ENCODE results near the gene CDCA5.
A peak's percentile ranks its signal among the peaks of the same experiment; 100 is the strongest.

The CDCA5 gene

DNA sequence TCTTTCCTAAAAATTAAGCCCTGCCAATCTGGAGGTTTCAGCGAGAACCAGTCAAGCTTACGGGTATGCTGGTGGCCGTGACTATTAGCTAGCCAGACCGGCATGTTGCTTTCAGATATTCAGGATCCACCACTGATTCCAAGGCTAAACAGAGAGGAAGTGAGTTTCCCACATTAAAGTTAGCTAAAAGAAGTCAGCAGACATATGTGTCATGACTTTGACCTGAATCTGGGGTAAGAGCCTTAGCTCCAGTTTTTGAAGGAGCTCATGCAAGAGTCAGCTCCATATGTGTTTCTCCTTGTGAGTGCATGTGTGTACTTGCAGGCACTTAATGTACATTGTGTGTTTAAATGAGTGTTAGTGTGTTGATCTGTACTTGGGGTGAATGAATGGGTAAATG, 1.6 kb upstream of the CDCA5 start:
- H3K4me1 Mint-ChIP-seq, result peaks cover 16% of the 10 kb centered on the region
- peaks cover 22% of the 10 kb centered on the region for H3K36me3 Mint-ChIP-seq
- no peaks in the 10 kb centered on the region for H3K27me3 Mint-ChIP-seq
- DNase-seq (ENCODE audit: low spot score in 2 of 2), result no peak
- H3K9me3 Mint-ChIP-seq, result no peaks in the 10 kb centered on the region
- peak overlapping the region; percentile 91 for H3K4me3 Mint-ChIP-seq
- peak overlapping the region; percentile 7 for H3K27ac Mint-ChIP-seq
- ATAC-seq (ENCODE audit: low read depth), result no peak

GRCh38 chr11:65084598-65085375, 947 bp upstream of the CDCA5 start:
- peak overlapping the region; percentile 91 for H3K4me3 Mint-ChIP-seq
- no peaks in the 10 kb centered on the region for H3K9me3 Mint-ChIP-seq
- peaks cover 22% of the 10 kb centered on the region for H3K36me3 Mint-ChIP-seq
- H3K4me1 Mint-ChIP-seq, result peaks cover 16% of the 10 kb centered on the region
- H3K27me3 Mint-ChIP-seq, result no peaks in the 10 kb centered on the region
- ATAC-seq (ENCODE audit: low read depth), result peak; percentile 6
- no peak for DNase-seq (ENCODE audit: low spot score in 2 of 2)
- H3K27ac Mint-ChIP-seq, result peak overlapping the region; percentile 98

DNA sequence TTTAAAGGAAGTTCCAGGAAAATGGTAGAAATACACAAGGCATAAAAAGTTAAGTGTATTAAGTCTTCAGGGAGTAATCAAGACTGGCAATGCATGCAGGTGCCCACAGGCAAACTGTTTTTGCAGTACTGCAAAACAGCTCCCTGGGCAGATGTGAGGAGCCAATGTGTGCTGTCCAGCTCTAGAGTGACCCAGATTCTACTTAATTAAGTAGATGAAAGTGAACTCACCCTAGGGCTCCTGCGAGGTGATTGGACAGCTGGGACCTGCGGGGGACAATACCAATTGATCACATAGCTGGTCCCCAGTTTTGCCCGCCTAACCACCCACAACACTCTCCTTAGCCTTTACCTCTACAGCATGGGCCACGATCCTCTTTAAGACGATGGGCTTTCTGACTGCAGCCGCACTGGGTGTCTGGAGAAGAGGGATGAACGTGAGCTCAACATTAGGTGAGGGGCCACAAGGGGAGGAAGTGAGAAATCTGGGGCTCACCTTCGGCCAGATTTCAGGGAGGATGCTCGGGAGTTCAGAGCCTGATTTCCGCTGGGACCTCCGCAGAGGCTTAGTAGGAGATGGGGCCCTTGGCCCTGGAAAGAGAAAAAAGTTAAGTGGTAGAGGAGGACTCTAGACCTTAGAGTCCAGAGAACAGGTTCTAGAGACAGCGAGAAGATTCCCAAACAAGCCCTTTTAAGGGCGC, 556 bp downstream of the CDCA5 start:
- Mint-ChIP-seq H3K9me3 (no peaks in the 10 kb centered on the region), H3K36me3 (peaks cover 12% of the 10 kb centered on the region), H3K27me3 (no peaks in the 10 kb centered on the region), H3K4me1 (peaks cover 22% of the 10 kb centered on the region), H3K27ac (peak overlapping the region; percentile 98), H3K4me3 (peak overlapping the region; percentile 91)
- DNase-seq (ENCODE audit: low spot score in 2 of 2), result no peak
- no peak for ATAC-seq (ENCODE audit: low read depth)

GRCh38 chr11:65078786-65079342, 5.0 kb downstream of the CDCA5 start:
- Mint-ChIP-seq H3K4me1 (peaks cover 17% of the 10 kb centered on the region), H3K4me3 (no peak overlapping the region), H3K27me3 (no peaks in the 10 kb centered on the region), H3K36me3 (no peaks in the 10 kb centered on the region), H3K27ac (peak overlapping the region; percentile 69), H3K9me3 (no peaks in the 10 kb centered on the region)
- no peak for ATAC-seq (ENCODE audit: low read depth)
- DNase-seq (ENCODE audit: low spot score in 2 of 2), result no peak

- H3K4me1 Mint-ChIP-seq, result peaks cover 12% of the 10 kb centered on the region
- peak; percentile 100 for ATAC-seq (ENCODE audit: low read depth)
- H3K9me3 Mint-ChIP-seq, result no peaks in the 10 kb centered on the region
- peak; percentile 66 to 67 for DNase-seq (ENCODE audit: low spot score in 2 of 2)
- no peaks in the 10 kb centered on the region for H3K36me3 Mint-ChIP-seq
- H3K4me3 Mint-ChIP-seq, result no peak overlapping the region
- H3K27me3 Mint-ChIP-seq, result no peaks in the 10 kb centered on the region
- H3K27ac Mint-ChIP-seq, result peak overlapping the region; percentile 69
These were observed 5.7 kb downstream of the CDCA5 start for GRCh38 chr11:65078151-65078550.

- Mint-ChIP-seq H3K27ac (no peak overlapping the region), H3K4me3 (no peak overlapping the region), H3K36me3 (no peaks in the 10 kb centered on the region), H3K27me3 (no peaks in the 10 kb centered on the region), H3K9me3 (no peaks in the 10 kb centered on the region), H3K4me1 (peaks cover 9% of the 10 kb centered on the region)
- DNase-seq (ENCODE audit: low spot score in 2 of 2) (no peak), ATAC-seq (ENCODE audit: low read depth) (no peak)
These were observed 6.4 kb downstream of the CDCA5 start for GRCh38 chr11:65077451-65077850.

GRCh38 chr11:65072631-65072966, 11.2 kb downstream of the CDCA5 start:
- Mint-ChIP-seq H3K4me1 (peaks cover 6% of the 10 kb centered on the region), H3K27ac (no peak overlapping the region), H3K9me3 (no peaks in the 10 kb centered on the region), H3K27me3 (no peaks in the 10 kb centered on the region), H3K4me3 (no peak overlapping the region), H3K36me3 (no peaks in the 10 kb centered on the region)
- no peak for ATAC-seq (ENCODE audit: low read depth)
- no peak for DNase-seq (ENCODE audit: low spot score in 2 of 2)

DNA sequence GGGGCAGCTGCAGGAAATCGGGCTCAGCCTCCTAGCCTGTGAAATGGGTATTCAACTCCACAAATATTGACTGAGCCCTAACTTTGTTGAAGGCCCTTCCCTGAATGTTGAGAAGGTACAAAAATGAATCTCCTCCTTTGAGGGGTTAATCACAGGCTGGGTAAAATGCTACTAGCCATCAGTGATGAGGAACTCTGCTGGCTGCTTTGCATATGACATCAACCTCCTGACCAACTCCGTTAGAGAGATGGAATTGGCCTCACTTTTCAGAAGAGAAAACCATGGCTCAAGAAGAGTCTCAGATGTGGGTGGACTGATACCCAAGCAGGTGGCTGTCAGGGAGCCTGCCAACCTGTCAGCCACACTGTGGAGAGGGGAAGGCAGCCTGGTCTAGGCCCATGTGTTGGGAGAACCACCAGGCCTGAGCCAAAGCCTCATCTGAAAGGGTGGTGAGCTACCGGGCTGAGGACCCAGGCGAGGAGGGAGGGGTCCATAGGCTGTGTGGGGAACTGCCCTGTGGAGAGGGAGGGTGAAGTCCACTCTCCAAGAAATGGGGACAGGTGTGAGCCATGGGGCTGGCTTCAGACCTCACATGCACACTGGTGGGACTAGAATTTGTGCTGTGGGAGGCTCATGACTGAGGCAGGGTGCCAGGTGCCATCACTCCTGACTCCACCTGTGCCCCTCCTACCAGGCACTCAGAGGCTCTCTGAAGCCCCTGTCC, 11.8 kb downstream of the CDCA5 start:
- Mint-ChIP-seq H3K27ac (peak overlapping the region; percentile 86), H3K36me3 (no peaks in the 10 kb centered on the region), H3K4me1 (peaks cover 6% of the 10 kb centered on the region), H3K9me3 (no peaks in the 10 kb centered on the region), H3K4me3 (peak overlapping the region; percentile 11), H3K27me3 (no peaks in the 10 kb centered on the region)
- peak; percentile 74 for ATAC-seq (ENCODE audit: low read depth)
- DNase-seq (ENCODE audit: low spot score in 2 of 2), result no peak

GRCh38 chr11:65069217-65069616, 14.6 kb downstream of the CDCA5 start:
- Mint-ChIP-seq H3K4me1 (peaks cover 6% of the 10 kb centered on the region), H3K27me3 (no peaks in the 10 kb centered on the region), H3K9me3 (no peaks in the 10 kb centered on the region), H3K27ac (no peak overlapping the region), H3K4me3 (no peak overlapping the region), H3K36me3 (no peaks in the 10 kb centered on the region)
- DNase-seq (ENCODE audit: low spot score in 2 of 2) (no peak), ATAC-seq (ENCODE audit: low read depth) (no peak)

GRCh38 chr11:65067446-65067845, 16.4 kb downstream of the CDCA5 start:
- Mint-ChIP-seq H3K4me1 (peaks cover 6% of the 10 kb centered on the region), H3K36me3 (no peaks in the 10 kb centered on the region), H3K27me3 (peaks cover 2% of the 10 kb centered on the region), H3K27ac (no peak overlapping the region), H3K4me3 (no peak overlapping the region), H3K9me3 (no peaks in the 10 kb centered on the region)
- DNase-seq (ENCODE audit: low spot score in 2 of 2), result no peak
- ATAC-seq (ENCODE audit: low read depth), result no peak

DNA sequence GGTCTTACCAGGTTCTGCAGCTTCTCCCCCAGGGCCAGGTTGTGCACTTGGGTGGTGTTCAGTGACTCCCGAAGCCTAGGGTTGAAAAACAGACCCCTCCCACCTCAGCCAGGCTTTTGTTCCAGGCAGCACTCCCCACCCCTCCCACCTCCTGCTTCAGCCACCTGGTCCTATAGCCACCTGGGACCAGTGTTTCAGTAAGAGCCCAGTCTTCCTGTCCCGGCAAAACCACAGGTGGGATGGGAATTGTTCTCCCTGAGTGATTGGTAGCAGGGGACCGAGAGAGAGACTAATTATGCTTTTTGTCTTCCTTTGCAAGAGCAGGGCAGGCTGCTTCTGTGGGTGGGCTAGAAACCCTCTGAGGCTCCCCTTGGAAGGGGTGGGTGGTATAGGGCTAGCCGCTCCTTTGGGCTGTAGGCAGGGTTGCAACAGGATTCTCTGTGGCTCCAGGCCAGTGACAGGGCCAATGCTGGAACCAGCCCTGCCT, 17.0 kb downstream of the CDCA5 start:
- DNase-seq (ENCODE audit: low spot score in 2 of 2), result no peak
- no peaks in the 10 kb centered on the region for H3K36me3 Mint-ChIP-seq
- no peak for ATAC-seq (ENCODE audit: low read depth)
- H3K27ac Mint-ChIP-seq, result no peak overlapping the region
- H3K27me3 Mint-ChIP-seq, result peaks cover 2% of the 10 kb centered on the region
- no peaks in the 10 kb centered on the region for H3K9me3 Mint-ChIP-seq
- peaks cover 6% of the 10 kb centered on the region for H3K4me1 Mint-ChIP-seq
- no peak overlapping the region for H3K4me3 Mint-ChIP-seq

GRCh38 chr11:65066315-65066714, 17.5 kb downstream of the CDCA5 start:
- Mint-ChIP-seq H3K4me1 (peaks cover 4% of the 10 kb centered on the region), H3K4me3 (no peak overlapping the region), H3K27me3 (peaks cover 2% of the 10 kb centered on the region), H3K27ac (no peak overlapping the region), H3K36me3 (no peaks in the 10 kb centered on the region), H3K9me3 (no peaks in the 10 kb centered on the region)
- no peak for DNase-seq (ENCODE audit: low spot score in 2 of 2)
- no peak for ATAC-seq (ENCODE audit: low read depth)

- Mint-ChIP-seq H3K27me3 (peaks cover 4% of the 10 kb centered on the region), H3K27ac (no peak overlapping the region), H3K9me3 (no peaks in the 10 kb centered on the region), H3K4me3 (no peak overlapping the region), H3K4me1 (peaks cover 4% of the 10 kb centered on the region), H3K36me3 (no peaks in the 10 kb centered on the region)
- ATAC-seq (ENCODE audit: low read depth) (no peak), DNase-seq (ENCODE audit: low spot score in 2 of 2) (no peak)
These were observed 18.0 kb downstream of the CDCA5 start for GRCh38 chr11:65065851-65066250.

- ATAC-seq (ENCODE audit: low read depth), result no peak
- DNase-seq (ENCODE audit: low spot score in 2 of 2), result no peak
These were observed 19.0 kb downstream of the CDCA5 start for GRCh38 chr11:65064847-65065240.

More at GRCh38 chr11:65064847-65065240, 19.0 kb downstream of the CDCA5 start:
- no peaks in the 10 kb centered on the region for H3K36me3 Mint-ChIP-seq
- H3K4me1 Mint-ChIP-seq, result peaks cover 4% of the 10 kb centered on the region
- H3K27me3 Mint-ChIP-seq, result peaks cover 4% of the 10 kb centered on the region
- no peak overlapping the region for H3K27ac Mint-ChIP-seq
- H3K9me3 Mint-ChIP-seq, result no peaks in the 10 kb centered on the region
- no peak overlapping the region for H3K4me3 Mint-ChIP-seq

All from memory B cell (primary cell).